ENCODE data around the gene ATXN7L3. TPM values are rescaled to one million over a fixed set of nuclear protein-coding genes. Genes with fewer than 3 reads are reported as not detected.
A peak's percentile ranks its signal among the peaks of the same experiment; 100 is the strongest.

Gene ATXN7L3
- total RNA-seq, 1 donor from 2014 or later, result 126 TPM

DNA sequence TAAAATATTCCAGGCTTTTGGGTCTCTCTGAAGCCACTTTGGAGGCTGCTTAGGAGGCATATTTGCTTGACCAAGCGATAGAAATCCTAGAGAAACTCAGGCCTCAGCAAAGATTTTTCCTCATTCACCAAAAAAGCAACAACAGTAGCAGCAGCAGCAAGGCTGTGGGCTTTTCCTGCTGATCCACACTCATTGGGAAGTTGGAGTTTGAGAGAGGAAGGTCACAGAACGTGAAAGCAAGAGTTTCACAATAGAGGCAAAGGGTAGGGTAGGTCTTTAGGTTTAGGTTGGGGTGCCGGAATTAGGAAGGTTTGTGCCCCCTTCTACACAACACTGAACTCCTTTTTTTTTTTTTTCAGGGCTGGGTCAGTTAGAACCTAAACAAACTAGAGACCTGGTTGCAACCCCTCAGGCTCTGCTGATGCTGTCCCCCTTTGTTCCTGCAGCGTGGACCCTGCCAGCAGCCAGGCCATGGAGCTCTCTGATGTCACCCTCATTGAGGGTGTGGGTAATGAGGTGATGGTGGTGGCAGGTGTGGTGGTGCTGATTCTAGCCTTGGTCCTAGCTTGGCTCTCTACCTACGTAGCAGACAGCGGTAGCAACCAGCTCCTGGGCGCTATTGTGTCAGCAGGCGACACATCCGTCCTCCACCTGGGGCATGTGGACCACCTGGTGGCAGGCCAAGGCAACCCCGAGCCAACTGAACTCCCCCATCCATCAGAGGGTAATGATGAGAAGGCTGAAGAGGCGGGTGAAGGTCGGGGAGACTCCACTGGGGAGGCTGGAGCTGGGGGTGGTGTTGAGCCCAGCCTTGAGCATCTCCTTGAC lies 10.9 kb downstream of the ATXN7L3 start:
- no peak for DNase-seq (ENCODE audit: low spot score)
- H3K27ac Mint-ChIP-seq, result no peak overlapping the region
- no peaks in the 10 kb centered on the region for H3K9me3 Mint-ChIP-seq
- H3K36me3 Mint-ChIP-seq (ENCODE audit: low read depth), result peaks cover 31% of the 10 kb centered on the region
- peaks cover 31% of the 10 kb centered on the region for H3K4me1 Mint-ChIP-seq (ENCODE audit: low read depth)
- H3K4me3 Mint-ChIP-seq, result peak overlapping the region; percentile 100
- H3K27me3 Mint-ChIP-seq (ENCODE audit: insufficient read depth), result no peaks in the 10 kb centered on the region
- intact Hi-C loops (cut with micrococcal nuclease), result loop anchor here (5.0 kb wide), 1 partner anchor 759 kb away; the partner anchor contains the start of gene KIF18B

GRCh38 chr17:44187131-44187899 lies 12.4 kb downstream of the ATXN7L3 start:
- Mint-ChIP-seq H3K4me3 (peak overlapping the region; percentile 100), H3K36me3 (ENCODE audit: low read depth) (peaks cover 24% of the 10 kb centered on the region), H3K9me3 (no peaks in the 10 kb centered on the region), H3K27ac (peak overlapping the region; percentile 99), H3K4me1 (ENCODE audit: low read depth) (peaks cover 31% of the 10 kb centered on the region), H3K27me3 (ENCODE audit: insufficient read depth) (no peaks in the 10 kb centered on the region)
- DNase-seq (ENCODE audit: low spot score), result no peak
- intact Hi-C loops (cut with micrococcal nuclease), result loop anchor here (2.0 to 5.0 kb wide), 2 partner anchors 181 to 760 kb away; partner anchors contain the start of gene KIF18B

DNA sequence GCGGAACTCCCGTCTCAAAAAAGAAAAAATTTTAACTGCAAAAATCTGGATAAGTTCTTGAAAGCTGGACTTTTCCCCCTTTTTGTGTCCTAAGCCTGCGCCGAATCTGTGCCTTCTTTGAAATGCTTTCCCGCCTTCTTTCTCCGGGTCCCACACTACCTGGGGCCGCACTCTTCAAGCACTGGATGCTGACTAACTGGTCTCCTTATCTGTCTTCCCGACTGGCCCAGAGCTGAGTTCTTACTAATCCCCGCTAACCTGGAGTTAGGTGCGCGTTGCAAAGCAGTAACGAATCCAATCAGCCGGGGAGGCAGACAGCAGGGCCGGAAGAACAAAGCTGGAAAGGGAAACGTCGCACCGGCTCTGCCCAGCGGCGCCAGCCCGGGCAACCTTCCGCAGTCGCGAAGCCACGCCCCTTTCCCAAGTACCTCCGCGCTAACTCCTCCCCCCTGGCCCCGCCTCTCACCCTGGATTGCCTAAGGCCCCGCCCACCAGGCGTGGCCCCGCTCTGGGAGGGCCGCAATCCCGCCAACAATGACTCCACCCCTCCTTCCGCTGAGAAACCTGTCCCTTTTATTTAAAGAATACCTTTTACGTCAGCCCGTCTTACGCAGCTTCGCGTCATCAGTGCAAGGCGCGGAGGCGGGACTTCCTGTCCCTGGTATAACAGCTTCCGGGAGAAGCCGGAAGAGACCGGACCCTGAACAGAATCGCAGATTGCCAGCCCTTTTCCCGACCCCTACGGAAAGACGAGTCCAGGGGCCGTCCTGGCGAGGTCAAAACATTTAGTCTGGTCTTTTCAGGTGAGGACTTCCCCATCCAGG lies 13.2 kb downstream of the ATXN7L3 start, which contains the start of gene TMUB2:
Gene TMUB2, plus strand, starts transcription at position 666 of the 824 bp plus-strand sequence. CDS start 737 bp downstream, outside the sequence.
- Mint-ChIP-seq H3K4me1 (ENCODE audit: low read depth) (peaks cover 31% of the 10 kb centered on the region), H3K4me3 (peak within 1 kb of the TSS; percentile 100), H3K36me3 (ENCODE audit: low read depth) (peaks cover 29% of the 10 kb centered on the region), H3K27ac (peak within 1 kb of the TSS; percentile 99), H3K27me3 (ENCODE audit: insufficient read depth) (no peaks in the 10 kb centered on the region), H3K9me3 (no peaks in the 10 kb centered on the region)
- DNase-seq (ENCODE audit: low spot score), result peak; percentile 99
- intact Hi-C loops (cut with micrococcal nuclease), result loop anchor here (1.0 to 5.0 kb wide), 11 partner anchors 14 to 761 kb away; partner anchors contain the start of genes G6PC3, HDAC5, HROB and KIF18B

DNA sequence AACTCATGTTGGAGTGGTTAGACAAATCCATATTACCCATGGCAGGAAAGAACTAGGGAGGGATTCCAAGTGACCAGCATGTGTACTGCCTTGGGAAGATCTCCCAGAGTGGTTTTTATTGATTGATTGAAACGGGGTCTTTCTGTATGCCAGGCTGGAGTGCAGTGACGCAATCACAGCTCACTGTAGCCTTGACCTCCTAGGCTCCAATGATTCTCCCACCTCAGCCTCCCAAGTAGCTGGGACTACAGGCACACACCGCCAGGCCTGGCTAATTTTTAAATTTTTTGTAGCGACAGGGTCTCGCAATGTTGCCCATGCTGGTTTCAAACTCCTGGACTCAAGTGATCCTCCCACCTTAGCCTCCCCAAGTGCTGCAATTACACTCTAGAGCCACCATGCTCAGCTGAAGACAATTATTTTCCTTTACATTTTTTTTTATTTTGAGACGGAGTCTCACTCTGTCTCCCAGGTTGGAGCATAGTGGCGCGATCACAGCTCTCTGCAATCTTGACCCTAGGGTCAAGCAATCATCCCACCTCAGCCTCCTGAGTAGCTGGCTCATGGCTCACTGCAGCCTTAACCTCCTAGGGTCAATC lies 15.4 kb downstream of the ATXN7L3 start:
- Mint-ChIP-seq H3K27ac (no peak overlapping the region), H3K27me3 (ENCODE audit: insufficient read depth) (no peaks in the 10 kb centered on the region), H3K4me1 (ENCODE audit: low read depth) (peaks cover 31% of the 10 kb centered on the region), H3K36me3 (ENCODE audit: low read depth) (peaks cover 18% of the 10 kb centered on the region), H3K9me3 (no peaks in the 10 kb centered on the region), H3K4me3 (peak overlapping the region; percentile 7)
- no peak for DNase-seq (ENCODE audit: low spot score)
- intact Hi-C loops (cut with micrococcal nuclease), result no loop called here

DNA sequence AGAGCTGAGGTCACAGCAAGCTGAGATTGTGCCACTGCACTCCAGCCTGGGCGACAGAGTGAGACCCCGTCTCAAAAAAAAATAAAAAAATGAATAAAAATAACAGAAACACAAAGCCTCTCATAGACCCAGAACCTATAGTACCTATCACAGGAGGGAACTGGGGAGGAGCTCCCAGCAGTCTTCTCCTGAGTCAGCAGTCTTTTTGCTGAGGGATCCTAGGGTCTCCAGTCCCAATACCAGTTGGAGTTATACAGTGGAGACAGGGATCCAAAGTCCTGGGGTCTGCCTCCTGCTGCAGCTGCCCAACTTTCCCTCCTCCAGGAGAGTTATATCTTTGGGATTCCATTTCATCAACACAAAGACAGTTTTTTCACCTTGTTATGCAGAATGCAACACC lies 16.7 kb downstream of the ATXN7L3 start:
- no peak for DNase-seq (ENCODE audit: low spot score)
- Mint-ChIP-seq H3K27ac (no peak overlapping the region), H3K36me3 (ENCODE audit: low read depth) (peaks cover 21% of the 10 kb centered on the region), H3K9me3 (no peaks in the 10 kb centered on the region), H3K4me1 (ENCODE audit: low read depth) (peaks cover 25% of the 10 kb centered on the region), H3K4me3 (no peak overlapping the region), H3K27me3 (ENCODE audit: insufficient read depth) (no peaks in the 10 kb centered on the region)
- intact Hi-C loops (cut with micrococcal nuclease), result no loop called here

DNA sequence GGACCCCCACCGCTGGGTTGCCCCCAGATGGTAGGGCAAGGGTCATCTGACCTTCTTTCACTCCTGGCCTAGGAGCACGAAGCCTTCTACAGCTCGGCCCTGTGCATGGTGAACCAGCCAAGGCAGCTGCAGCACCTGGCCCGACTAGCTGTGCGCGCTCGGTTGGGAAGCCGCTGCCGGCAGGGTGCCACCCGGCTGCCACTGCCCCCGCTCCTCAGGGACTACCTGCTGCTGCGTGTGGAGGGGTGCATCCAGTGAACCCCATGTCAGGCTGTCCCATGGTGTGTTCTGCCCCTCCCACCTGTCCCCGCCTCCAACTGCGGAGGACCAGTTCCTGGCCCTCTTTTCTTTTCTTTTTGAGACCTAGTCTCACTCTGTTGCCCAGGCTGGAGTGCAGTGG lies 21.6 kb downstream of the ATXN7L3 start:
- H3K27ac Mint-ChIP-seq, result no peak overlapping the region
- H3K27me3 Mint-ChIP-seq (ENCODE audit: insufficient read depth), result no peaks in the 10 kb centered on the region
- H3K4me3 Mint-ChIP-seq, result no peak overlapping the region
- H3K4me1 Mint-ChIP-seq (ENCODE audit: low read depth), result no peaks in the 10 kb centered on the region
- DNase-seq (ENCODE audit: low spot score), result no peak
- intact Hi-C loops (cut with micrococcal nuclease), result no loop called here
- H3K9me3 Mint-ChIP-seq, result no peaks in the 10 kb centered on the region
- peaks cover 20% of the 10 kb centered on the region for H3K36me3 Mint-ChIP-seq (ENCODE audit: low read depth)

DNA sequence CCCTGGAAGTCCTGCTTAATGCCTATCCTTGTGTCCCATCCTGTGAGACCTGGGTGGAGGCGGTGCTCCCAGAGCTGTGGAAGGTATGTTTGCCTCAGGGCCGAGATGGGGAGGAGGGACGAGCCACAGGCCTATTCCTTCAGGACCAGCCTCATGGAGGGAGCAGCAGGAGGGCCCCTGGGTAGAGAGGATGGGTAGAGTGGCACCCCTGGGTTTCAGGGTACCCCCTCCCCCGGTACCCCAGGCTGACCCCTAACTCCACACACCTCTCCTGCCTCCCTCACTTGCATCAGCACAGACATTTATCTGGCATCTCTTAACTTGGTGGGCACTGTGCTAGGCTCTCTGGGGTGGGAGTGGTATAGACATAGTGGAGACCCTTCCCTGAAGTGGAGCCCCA lies 22.0 kb downstream of the ATXN7L3 start:
- Mint-ChIP-seq H3K9me3 (no peaks in the 10 kb centered on the region), H3K27me3 (ENCODE audit: insufficient read depth) (no peaks in the 10 kb centered on the region), H3K4me1 (ENCODE audit: low read depth) (no peaks in the 10 kb centered on the region), H3K36me3 (ENCODE audit: low read depth) (peaks cover 20% of the 10 kb centered on the region), H3K27ac (no peak overlapping the region), H3K4me3 (no peak overlapping the region)
- intact Hi-C loops (cut with micrococcal nuclease), result no loop called here
- DNase-seq (ENCODE audit: low spot score), result no peak

- DNase-seq (ENCODE audit: low spot score), result no peak
- Mint-ChIP-seq H3K4me1 (ENCODE audit: low read depth) (no peaks in the 10 kb centered on the region), H3K4me3 (no peak overlapping the region), H3K27ac (no peak overlapping the region), H3K27me3 (ENCODE audit: insufficient read depth) (no peaks in the 10 kb centered on the region), H3K9me3 (no peaks in the 10 kb centered on the region), H3K36me3 (ENCODE audit: low read depth) (peaks cover 16% of the 10 kb centered on the region)
- intact Hi-C loops (cut with micrococcal nuclease), result no loop called here
Observed at GRCh38 chr17:44176671-44177501, 22.8 kb downstream of the ATXN7L3 start.

- Mint-ChIP-seq H3K9me3 (no peaks in the 10 kb centered on the region), H3K27me3 (ENCODE audit: insufficient read depth) (no peaks in the 10 kb centered on the region), H3K27ac (no peak overlapping the region), H3K4me3 (no peak overlapping the region), H3K36me3 (ENCODE audit: low read depth) (peaks cover 13% of the 10 kb centered on the region), H3K4me1 (ENCODE audit: low read depth) (no peaks in the 10 kb centered on the region)
- intact Hi-C loops (cut with micrococcal nuclease), result no loop called here
- DNase-seq (ENCODE audit: low spot score), result no peak
Observed at GRCh38 chr17:44176257-44176656, 23.4 kb downstream of the ATXN7L3 start.

DNA sequence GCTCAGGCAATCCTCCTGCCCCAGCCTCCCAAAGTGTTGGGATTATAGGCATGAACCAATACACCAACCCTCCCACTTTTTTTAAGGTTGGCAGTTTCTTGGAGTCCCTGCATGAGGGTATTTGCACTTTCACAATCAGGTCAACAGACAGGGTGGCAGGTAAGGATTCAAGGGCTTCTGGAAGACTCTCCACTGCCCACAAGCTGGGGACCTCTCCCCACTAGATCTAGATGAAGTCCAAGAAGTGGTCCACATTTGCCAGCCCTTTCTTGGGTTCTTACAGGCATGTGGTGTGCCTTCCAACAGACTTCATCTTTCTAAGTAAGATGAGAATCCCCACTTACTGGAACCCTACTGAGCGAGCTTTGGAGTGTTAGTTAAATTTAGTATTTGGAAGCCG lies 25.3 kb downstream of the ATXN7L3 start:
- H3K36me3 Mint-ChIP-seq (ENCODE audit: low read depth), result peaks cover 13% of the 10 kb centered on the region
- no peak for DNase-seq (ENCODE audit: low spot score)
- H3K27me3 Mint-ChIP-seq (ENCODE audit: insufficient read depth), result no peaks in the 10 kb centered on the region
- H3K9me3 Mint-ChIP-seq, result no peaks in the 10 kb centered on the region
- H3K27ac Mint-ChIP-seq, result no peak overlapping the region
- H3K4me1 Mint-ChIP-seq (ENCODE audit: low read depth), result no peaks in the 10 kb centered on the region
- H3K4me3 Mint-ChIP-seq, result no peak overlapping the region
- intact Hi-C loops (cut with micrococcal nuclease), result no loop called here

DNA sequence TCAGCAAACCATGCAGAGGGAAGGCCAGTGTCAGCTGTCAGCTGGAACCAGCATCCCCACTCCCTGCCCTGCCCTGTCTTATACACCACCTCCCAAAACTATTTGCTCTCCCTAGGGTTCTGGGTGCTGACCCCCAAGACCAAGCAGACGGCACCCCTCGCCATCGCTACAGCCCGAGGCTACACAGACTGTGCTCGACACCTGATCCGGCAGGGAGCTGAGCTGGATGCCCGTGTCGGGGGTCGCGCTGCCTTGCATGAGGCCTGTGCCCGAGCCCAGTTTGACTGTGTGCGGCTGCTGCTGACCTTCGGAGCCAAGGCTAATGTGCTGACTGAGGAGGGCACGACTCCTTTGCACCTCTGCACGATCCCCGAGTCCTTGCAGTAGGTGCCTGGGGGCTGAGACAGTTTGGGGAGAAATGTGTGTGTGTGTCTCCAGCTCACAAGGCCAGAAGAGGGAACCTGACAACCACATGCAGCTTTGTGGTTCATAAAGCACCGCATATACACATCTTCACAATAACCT lies 27.7 kb downstream of the ATXN7L3 start:
- no peaks in the 10 kb centered on the region for H3K27me3 Mint-ChIP-seq (ENCODE audit: insufficient read depth)
- intact Hi-C loops (cut with micrococcal nuclease), result no loop called here
- no peak overlapping the region for H3K27ac Mint-ChIP-seq
- peaks cover 8% of the 10 kb centered on the region for H3K36me3 Mint-ChIP-seq (ENCODE audit: low read depth)
- no peaks in the 10 kb centered on the region for H3K9me3 Mint-ChIP-seq
- no peak for DNase-seq (ENCODE audit: low spot score)
- H3K4me1 Mint-ChIP-seq (ENCODE audit: low read depth), result peaks cover 10% of the 10 kb centered on the region
- H3K4me3 Mint-ChIP-seq, result no peak overlapping the region

Measured in activated T-helper 1 cell treated with anti-CD3 and anti-CD28 coated beads, Interleukin-12 subunit alpha, Interleukin-12 subunit beta, Interleukin-2, Interleukin-4 antibody, amounts not matched to agents 30 ng/mL and 10 ng/mL and 1 ng/mL, durations not matched to agents 14 hours and 24 hours and 36 hours (primary cell).